RKO (cell line): Measurements from ENCODE around the gene IDH3A.

Source experiments
- DNase-seq: peaks from one replicate; pipeline ENCODE4 v3.0.0-alpha.2; 2016; ENCODE audit warnings: low spot score

The IDH3A gene

DNA sequence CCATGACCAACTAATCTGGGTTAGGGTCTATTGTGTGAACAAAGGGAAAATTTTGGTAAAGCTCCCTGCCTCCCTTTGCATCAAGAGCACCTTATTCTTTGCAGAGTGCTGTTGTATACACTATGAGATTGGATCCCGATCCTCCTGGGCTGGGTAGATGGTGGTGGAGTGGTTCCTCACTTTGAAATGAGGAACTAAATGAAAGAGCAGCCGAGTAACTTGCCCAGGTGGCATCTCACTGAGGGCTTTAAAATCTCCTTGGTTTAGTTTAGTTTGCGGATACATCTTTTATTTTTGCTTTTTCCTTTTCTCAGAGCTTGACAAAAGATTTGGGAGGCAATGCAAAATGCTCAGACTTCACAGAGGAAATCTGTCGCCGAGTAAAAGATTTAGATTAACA lies 19.4 kb downstream of the IDH3A start:
- no peak for DNase-seq

- no peak for DNase-seq
Measured at GRCh38 chr15:78170848-78171773, 21.9 kb downstream of the IDH3A start.

DNA sequence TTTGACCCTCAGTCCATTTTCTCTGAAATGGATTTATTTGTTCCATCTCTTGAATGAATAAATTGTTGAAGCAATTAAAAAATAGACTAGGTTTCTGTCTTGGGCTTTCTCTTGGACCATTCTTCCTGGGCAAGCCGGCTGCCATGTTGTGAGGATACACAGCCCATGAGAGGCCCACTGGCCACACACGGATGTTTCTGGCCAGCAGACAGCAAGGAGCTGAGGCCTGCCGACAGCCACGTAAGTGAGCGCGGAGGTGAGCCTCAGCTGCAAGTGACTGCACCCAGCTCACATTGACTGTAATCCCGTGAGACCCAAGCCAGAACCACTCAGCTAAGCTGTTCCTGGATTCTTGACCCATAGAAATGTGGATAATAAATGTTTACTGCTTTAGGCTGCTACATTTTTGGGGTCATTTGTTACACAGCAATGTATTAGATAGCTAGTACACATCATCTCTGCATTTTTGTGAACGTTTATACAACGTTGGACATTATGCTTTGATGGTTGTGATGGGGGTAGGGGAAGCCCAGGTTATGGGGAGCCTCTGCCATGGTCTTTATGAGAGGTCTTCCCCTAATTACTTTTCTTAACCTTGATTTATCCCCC lies 22.8 kb downstream of the IDH3A start:
- no peak for DNase-seq

DNA sequence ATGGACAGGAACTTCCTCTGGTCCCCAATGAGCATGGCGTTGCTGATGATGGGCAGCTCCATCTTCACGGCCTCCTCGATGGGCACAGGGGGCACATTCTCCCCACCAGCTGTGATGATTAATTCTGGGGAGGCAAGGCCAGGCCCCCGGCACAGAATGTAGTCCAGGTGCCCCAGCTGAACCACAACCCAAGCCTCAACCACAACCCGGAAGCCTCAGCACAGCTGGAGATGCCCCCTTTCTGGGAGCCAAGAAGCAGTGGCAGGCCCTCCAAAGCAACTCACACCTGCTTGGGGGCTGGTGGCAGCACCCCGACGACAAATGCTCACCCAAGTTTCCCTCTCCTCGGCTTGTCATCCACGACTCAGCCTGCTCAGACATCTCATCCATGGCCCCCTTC lies 25.2 kb downstream of the IDH3A start:
- no peak for DNase-seq

DNA sequence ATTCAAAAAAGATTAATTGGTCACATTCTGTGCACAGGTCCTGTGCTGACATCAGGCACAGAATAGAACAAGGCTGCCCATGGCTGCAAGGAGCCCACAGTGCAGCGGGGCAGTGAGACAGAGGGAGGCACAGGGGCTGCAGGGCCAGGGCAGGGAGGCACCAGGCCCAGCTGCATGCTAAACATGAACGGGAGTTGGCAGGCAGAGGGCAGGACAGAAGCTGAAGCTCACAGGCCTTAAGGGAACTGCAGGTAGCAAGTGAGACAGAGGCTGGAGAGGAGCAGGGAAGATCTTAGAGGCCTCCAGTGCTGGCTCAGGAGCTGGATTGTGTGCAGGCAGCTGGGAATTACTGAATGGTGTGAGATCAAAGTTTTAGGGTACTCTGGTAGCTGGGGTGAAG lies 26.2 kb downstream of the IDH3A start:
- no peak for DNase-seq

GRCh38 chr15:78177447-78177873 lies 28.3 kb downstream of the IDH3A start:
- peak; percentile 12 for DNase-seq

DNA sequence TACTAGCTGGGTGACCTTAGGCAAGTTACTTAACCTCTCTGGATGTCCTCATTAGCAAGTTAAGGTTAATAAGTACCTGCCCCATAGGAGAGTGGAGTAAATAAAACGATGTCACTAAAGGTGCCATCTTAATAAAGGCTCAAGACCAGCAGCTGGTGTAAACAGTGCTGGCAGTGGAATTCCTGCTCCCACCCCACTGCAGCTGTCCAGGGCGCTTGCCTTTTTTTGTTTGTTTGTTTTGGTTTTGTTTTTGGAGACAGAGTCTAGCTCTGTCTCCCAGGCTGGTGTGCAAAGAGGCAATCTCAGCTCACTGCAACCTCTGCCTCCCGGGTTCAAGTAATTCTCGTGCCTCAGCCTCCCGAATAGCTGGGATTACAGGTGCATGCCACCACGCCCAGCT lies 28.9 kb downstream of the IDH3A start:
- DNase-seq: no peak

DNA sequence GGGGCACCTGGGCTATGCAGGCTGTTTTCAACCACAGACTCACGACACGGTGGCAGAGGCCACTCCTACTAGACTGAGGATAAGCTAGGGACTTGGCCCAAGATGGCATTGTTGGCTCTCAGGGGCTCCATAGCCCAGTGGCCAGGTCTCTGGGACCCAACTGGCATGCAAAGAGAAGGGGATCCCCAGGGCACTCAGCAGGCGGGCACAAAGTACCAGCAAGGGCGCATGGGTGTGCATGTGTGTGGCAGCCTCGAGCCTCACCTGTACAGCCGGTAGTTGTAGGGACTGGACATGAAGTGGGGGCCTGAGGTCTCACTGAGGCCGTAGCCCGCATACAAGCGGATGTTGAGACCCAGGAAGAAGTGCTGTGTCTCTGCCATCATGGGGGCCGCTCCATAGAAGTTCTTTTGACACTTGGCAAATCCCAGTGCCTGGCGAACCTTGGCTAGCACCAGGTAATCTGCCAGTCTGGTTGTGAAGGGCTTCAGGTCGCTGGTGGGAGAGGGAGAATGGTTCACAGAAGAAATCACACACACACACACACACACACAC lies 30.2 kb downstream of the IDH3A start:
- DNase-seq: no peak

- DNase-seq: no peak
Measured at GRCh38 chr15:78179906-78180305, 30.7 kb downstream of the IDH3A start.

DNA sequence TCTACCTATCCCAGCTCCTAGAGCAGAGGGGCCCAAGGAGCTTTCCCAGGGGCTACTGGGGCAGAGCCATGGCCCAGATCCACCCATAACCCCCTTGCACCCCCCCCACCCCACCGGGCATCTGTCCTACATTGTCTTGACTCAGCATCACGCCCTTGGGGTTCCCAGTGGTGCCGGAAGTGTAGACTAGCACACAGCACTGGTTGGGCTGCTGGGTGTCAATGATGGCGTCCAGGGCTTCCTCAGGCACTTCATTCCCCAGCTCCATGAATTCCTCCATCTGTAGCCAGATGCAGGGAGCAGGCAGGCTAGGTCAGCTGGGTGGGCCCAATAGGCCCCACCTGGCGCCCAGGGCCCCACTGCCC lies 33.2 kb downstream of the IDH3A start:
- no peak for DNase-seq

GRCh38 chr15:78182821-78183220 lies 33.7 kb downstream of the IDH3A start:
- no peak for DNase-seq

GRCh38 chr15:78192826-78193594 lies 43.8 kb downstream of the IDH3A start:
- no peak for DNase-seq

DNA sequence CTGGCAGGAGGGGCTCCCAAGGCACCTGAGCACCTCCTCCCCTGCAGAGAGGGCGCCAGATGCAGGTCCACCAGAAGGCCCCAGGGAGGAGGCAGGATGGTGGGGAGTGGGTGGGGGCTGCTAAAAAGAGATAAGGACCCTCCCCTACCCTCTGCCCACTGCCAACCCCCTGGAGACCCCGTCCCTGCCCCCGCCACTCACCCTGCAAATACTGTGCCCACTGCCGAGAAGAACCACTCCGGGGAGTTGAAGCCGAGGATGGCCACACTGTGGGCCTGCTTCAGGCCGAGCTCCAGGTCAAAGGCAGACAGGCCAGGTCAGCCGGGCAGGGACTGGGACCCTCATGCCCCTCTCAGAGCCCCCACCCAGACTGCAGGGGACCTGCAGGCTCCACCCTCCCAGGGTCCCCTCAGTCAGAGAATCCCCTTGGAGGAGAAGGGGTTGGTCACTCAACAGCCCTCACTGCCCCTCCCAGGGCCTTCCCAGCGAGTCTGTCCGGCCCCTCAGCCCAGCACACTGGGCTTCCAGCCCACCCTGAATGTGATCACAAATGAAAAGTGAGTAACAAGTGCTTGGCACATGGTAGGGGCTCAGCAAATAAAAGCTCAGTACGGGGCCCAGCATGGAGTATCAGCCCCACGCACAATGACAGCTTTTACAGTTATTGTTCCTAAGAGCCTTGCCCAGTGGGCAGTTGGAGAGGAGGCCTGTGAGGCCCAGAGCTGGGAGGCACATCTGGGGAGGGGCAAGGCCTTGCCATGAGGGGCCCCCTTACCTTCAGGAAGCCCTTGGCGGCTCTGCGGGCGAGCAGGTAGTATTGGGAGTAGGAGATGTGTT lies 44.8 kb downstream of the IDH3A start:
- no peak for DNase-seq

DNA sequence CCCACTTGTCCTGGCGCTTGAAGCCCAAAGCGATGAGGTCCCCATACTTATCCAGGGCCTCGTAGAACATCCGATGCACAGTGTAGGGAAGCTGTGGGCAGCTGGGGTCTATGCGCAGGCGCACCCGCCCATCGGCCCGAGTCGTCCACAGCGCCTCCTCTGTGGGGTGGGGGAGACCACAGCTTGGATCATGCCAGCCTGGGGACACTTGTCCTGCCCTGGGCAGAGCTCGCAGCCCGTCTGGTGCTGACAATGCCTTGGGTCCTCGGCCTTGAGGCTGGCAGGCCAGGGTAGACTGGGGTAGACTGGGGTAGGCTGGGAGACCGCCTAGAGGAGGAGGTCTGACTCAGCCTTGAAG lies 45.4 kb downstream of the IDH3A start:
- DNase-seq: no peak

DNA sequence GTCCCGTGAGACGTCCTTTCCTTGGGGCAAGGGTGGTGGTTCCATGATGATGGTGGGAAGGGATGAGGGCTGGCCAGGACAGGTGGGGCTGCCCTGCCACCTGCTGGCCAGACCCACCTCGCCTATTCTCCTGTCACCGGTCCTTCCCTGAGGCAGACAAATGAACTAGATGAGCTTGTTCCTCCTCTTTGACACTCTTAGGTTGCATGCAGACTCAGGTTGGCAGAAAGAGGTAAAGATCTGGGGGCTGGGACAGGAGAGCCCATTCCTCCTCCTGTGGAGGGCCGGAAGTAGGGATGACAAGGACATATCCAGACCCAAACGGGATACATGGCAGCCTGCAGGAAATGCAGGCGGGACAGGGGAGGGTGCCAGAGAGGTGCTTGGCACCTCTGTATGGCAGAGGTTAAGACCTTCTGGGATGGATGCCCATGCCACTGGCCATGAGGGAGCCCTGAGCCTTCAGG lies 46.6 kb downstream of the IDH3A start:
- DNase-seq: peak; percentile 9

GRCh38 chr15:78197632-78198031 lies 48.5 kb downstream of the IDH3A start:
- DNase-seq: no peak

DNA sequence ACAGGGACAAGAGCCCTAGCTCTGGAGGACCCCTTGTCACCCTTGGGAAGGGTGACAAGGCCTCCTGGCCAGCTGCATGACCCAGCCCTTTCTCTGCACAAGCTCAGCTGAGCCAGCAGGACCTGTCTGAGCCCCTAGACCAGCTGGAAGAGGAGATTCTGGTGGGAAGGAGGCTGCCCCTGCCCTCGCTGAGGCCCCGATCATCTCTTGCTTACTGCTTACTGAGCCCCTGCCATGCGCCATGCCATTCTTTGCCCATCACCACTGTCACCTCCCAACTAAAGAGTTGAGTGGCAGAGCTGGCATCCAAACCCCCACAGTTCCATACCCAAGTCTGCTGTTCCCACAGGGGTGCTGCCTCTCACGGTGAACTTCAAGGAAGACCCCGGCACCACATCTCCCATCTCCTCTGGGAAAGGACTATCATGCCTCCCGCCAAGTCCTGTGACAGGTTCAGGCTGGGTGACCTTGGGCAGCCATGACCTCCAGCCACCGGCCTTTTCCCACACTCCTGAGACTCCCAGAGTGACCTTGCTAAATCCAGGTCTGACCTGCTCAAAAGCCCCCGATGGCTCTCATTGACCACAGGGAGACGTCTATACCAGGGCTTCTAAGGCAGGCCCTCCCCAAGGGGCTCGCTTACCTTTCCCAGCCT lies 51.2 kb downstream of the IDH3A start:
- DNase-seq: no peak

DNA sequence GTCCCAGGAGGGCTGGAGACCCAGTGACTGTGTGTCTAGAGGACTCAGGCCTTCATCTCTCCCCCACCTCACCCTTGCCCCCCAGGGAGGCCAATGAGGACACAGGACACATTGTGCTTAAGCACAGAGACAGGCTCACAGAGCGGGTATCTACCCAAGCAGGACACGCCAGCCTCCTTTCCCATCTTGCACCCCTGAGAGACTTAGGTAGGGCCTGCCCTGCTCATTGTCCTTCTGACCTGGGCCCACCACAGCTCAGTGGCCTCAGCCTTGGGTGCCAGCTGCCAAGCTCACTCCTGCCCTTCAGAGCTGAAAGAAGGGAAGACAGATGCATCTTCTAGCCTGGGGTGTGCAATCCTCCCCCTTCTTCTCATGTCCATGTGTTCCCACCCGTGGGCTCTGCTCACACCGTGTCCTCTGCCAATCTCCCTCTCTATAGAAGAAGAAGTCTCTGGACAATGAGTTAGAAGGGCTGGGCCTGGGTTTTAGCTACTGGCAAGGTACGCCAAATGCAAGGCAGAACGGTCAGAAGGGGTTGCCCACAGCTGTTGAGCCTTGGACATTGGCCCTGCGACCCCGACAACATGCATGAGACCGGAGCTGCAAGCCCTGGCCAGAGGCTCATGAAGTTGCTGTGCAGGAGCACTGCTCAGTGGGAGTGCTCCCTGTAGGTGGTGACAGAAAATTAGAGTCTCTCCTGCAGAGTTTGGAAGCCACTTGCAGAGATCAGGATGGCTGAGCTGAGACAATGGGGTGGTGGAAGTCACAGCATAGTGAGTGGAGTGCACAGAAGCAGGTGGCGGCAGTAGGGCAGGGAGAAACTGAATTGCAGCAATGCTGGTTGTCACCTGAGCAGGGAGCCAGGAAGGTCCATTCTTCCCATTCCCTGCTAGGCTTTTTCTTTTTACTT lies 52.4 kb downstream of the IDH3A start:
- no peak for DNase-seq

GRCh38 chr15:78203346-78204225 lies 54.4 kb downstream of the IDH3A start:
- no peak for DNase-seq
